CD4-positive, alpha-beta T cell (primary cell): ENCODE data around the gene KAT2B. TPM values are rescaled to one million over a fixed set of nuclear protein-coding genes. Genes with fewer than 3 reads are reported as not detected.
A peak's percentile ranks its signal among the peaks of the same experiment; 100 is the strongest.

ENCODE experiments used
- ATAC-seq: fragments of 200-7000 bp; cut with Tn5 transposase; one replicate; pipeline ENCODE4 v1.10.0; 2022; ENCODE audit warnings: mild to moderate bottlenecking; ENCODE audit not compliant: poor library complexity
- CTCF ChIA-PET: fragments of 350-600 bp; sonication (Branson Sonifier 250); formaldehyde crosslinking; loops from one replicate; lab custom pipeline; 2021; ENCODE audit warnings: antibody characterized with exemption, inconsistent platforms; lab: Charles Lee
- POLR2A ChIA-PET: fragments of 350-600 bp; sonication (Branson Sonifier 250); formaldehyde crosslinking; loops from one replicate; lab custom pipeline; 2021; ENCODE audit warnings: antibody characterized with exemption, inconsistent platforms; lab: Charles Lee
- DNase-seq, 14 experiments: peaks; one replicate each; pipeline ENCODE4 v3.0.0-alpha.2; 2013 to 2020; ENCODE audit warnings: mixed read lengths in 2 of 14
- H3K27ac ChIP-seq, 2 donors: one replicate each; pipeline versions ENCODE4 v1.5.1 to v1.7.0; 2013; ENCODE audit warnings: low read length in 2 of 2, low read depth in 1 of 2, mild to moderate bottlenecking in 1 of 2
- H3K27me3 ChIP-seq, 2 experiments: 1 replicate in 1 of 2; 2 replicates in 1 of 2; pipeline versions ENCODE4 v1.6.1 to v1.7.0; 2013; ENCODE audit warnings: low read length in 2 of 2, control low read depth in 1 of 2, mild to moderate bottlenecking in 1 of 2, moderate library complexity in 1 of 2; ENCODE audit not compliant: insufficient read depth in 2 of 2, control insufficient read depth in 1 of 2
- H3K36me3 ChIP-seq: one replicate; pipeline ENCODE4 v1.6.1; 2013; ENCODE audit warnings: low read length, control low read depth; ENCODE audit not compliant: insufficient read depth
- H3K4me1 ChIP-seq: one replicate; pipeline ENCODE4 v1.6.1; 2013; ENCODE audit warnings: low read length, control low read depth; ENCODE audit not compliant: insufficient read depth
- H3K4me3 ChIP-seq: one replicate; pipeline ENCODE4 v1.5.1; 2013; ENCODE audit warnings: mild to moderate bottlenecking, low read length, moderate library complexity
- H3K9me3 ChIP-seq, 2 experiments: 1 replicate in 1 of 2; 2 replicates in 1 of 2; pipeline versions ENCODE4 v1.6.1 to v1.7.0; 2013; ENCODE audit warnings: low read length in 2 of 2, mild to moderate bottlenecking in 2 of 2, control low read depth in 1 of 2, moderate library complexity in 1 of 2; ENCODE audit not compliant: control insufficient read depth in 1 of 2, insufficient read depth in 1 of 2
- H3K27ac Mint-ChIP-seq: one replicate; pipeline ENCODE4 v1.8.0; 2020; ENCODE audit warnings: mixed read lengths
- H3K27me3 Mint-ChIP-seq: one replicate; pipeline ENCODE4 v1.8.0; 2021; ENCODE audit warnings: mixed read lengths
- H3K36me3 Mint-ChIP-seq: one replicate; pipeline ENCODE4 v1.8.0; 2021; ENCODE audit warnings: low read depth, mixed read lengths
- H3K4me1 Mint-ChIP-seq: one replicate; pipeline ENCODE4 v1.8.0; 2021; ENCODE audit warnings: low read depth, mixed read lengths
- H3K4me3 Mint-ChIP-seq: one replicate; pipeline ENCODE4 v1.8.0; 2020; ENCODE audit warnings: mild to moderate bottlenecking, mixed read lengths
- H3K9me3 Mint-ChIP-seq: one replicate; pipeline ENCODE4 v1.8.0; 2020; ENCODE audit warnings: mixed read lengths
- intact Hi-C, 2 experiments: fragments of 100-400 bp; cut with DNase I in 1 of 2; cut with micrococcal nuclease in 1 of 2; formaldehyde crosslinking; loops; one replicate each; pipeline versions ENCODE4 v1.15.1 to v1.9.0; 2023 to 2025; cut with DNase I, micrococcal nuclease
- total RNA-seq, 174 experiments: library from RNA in 2 of 174; stranded (reverse) in 2 of 174; gene quantifications; one replicate each; pipeline ENCODE4 v1.2.3 and lab custom pipeline; 2021 to 2026
- TF ChIP-seq, protein P1 (sequence below): fragments of 200-600 bp; IDR thresholded peaks from one replicate; pipeline ENCODE4 v1.8.0; 2022; ENCODE audit warnings: antibody characterized with exemption, mild to moderate bottlenecking

Gene KAT2B
- total RNA-seq, 2 experiments from 2014 or later: 50.9 to 54.4 TPM

DNA sequence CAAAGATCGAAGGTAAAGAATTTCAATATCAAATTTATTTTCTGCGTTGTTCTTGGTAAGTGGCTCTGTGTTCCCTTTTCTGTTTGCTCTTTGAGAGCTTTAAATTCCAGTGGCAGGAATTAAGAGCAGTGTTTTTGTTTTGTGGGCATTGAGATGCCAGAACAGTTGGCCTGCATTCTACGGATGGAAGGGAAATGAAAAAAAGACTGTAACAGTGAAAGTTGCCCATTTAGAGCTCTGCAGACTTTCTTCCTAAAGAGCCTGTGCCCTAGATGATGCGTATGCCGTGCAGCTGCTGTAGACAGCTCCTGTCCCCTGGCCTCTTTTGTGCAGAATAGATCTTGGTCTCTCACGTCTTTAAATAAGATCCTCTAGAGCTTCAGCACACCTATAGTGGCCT lies 58.8 kb downstream of the KAT2B start:
- no peak for ATAC-seq

DNA sequence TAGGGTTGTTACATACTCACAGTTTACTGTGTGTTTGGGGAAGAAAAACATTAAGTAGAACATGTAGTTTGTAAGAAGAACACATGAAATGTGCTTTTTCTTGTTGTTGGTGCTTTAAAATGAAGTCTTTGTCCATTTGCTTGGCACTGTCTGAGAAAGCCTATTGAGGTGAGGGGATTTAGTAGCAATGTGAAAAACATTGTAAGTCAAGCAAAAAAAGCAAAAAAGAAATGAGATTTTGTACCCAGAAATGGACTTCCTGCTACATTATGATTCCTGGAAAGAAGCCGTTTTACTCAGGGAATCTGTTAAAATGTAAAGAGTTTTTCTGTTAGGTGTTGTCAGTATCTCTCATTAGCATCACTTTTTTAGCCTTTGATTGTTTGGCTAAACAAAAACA lies 59.9 kb downstream of the KAT2B start:
- Histone ChIP-seq H3K4me1 (peaks cover 28% of the 10 kb centered on the region), H3K27me3 (no peaks in the 10 kb centered on the region), H3K4me3 (no peak overlapping the region), H3K9me3 (no peaks in the 10 kb centered on the region), H3K36me3 (peaks cover 34% of the 10 kb centered on the region), H3K27ac (peak overlapping the region in 1 of 2 donors; percentile 64)
- intact Hi-C loops: loop anchor here in 1 of 2 experiments (10.0 kb wide), 1 partner anchor 55 kb away; the partner anchor contains the start of gene KAT2B
- TF ChIP-seq, protein P1, sequence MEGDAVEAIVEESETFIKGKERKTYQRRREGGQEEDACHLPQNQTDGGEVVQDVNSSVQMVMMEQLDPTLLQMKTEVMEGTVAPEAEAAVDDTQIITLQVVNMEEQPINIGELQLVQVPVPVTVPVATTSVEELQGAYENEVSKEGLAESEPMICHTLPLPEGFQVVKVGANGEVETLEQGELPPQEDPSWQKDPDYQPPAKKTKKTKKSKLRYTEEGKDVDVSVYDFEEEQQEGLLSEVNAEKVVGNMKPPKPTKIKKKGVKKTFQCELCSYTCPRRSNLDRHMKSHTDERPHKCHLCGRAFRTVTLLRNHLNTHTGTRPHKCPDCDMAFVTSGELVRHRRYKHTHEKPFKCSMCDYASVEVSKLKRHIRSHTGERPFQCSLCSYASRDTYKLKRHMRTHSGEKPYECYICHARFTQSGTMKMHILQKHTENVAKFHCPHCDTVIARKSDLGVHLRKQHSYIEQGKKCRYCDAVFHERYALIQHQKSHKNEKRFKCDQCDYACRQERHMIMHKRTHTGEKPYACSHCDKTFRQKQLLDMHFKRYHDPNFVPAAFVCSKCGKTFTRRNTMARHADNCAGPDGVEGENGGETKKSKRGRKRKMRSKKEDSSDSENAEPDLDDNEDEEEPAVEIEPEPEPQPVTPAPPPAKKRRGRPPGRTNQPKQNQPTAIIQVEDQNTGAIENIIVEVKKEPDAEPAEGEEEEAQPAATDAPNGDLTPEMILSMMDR: no peak
- Mint-ChIP-seq H3K36me3 (peaks cover 82% of the 10 kb centered on the region), H3K27ac (peak overlapping the region; percentile 79), H3K9me3 (no peaks in the 10 kb centered on the region), H3K27me3 (no peaks in the 10 kb centered on the region), H3K4me1 (peaks cover 52% of the 10 kb centered on the region), H3K4me3 (peak overlapping the region; percentile 16)
- ChIA-PET POLR2A (no interaction called here), CTCF (no interaction called here)
- ATAC-seq: no peak
- DNase-seq: peak in 1 of 14 experiments; percentile 24

More for the DNA sequence above, 58.8 kb downstream of the KAT2B start:
- peaks cover 20% of the 10 kb centered on the region for H3K4me1 ChIP-seq
- TF ChIP-seq, protein P1: no peak
- peak overlapping the region; percentile 79 for H3K27ac Mint-ChIP-seq
- H3K27ac ChIP-seq: peak overlapping the region in 1 of 2 donors; percentile 64
- no peaks in the 10 kb centered on the region for H3K9me3 Mint-ChIP-seq
- H3K36me3 ChIP-seq: peaks cover 43% of the 10 kb centered on the region
- peaks cover 86% of the 10 kb centered on the region for H3K36me3 Mint-ChIP-seq
- no peaks in the 10 kb centered on the region for H3K27me3 ChIP-seq
- no peaks in the 10 kb centered on the region for H3K27me3 Mint-ChIP-seq
- no peak overlapping the region for H3K4me3 ChIP-seq
- H3K9me3 ChIP-seq: no peaks in the 10 kb centered on the region
- H3K4me3 Mint-ChIP-seq: no peak overlapping the region
- intact Hi-C loops: no loop called here
- no peak for DNase-seq
- peaks cover 46% of the 10 kb centered on the region for H3K4me1 Mint-ChIP-seq
- POLR2A ChIA-PET: no interaction called here
- CTCF ChIA-PET: no interaction called here

DNA sequence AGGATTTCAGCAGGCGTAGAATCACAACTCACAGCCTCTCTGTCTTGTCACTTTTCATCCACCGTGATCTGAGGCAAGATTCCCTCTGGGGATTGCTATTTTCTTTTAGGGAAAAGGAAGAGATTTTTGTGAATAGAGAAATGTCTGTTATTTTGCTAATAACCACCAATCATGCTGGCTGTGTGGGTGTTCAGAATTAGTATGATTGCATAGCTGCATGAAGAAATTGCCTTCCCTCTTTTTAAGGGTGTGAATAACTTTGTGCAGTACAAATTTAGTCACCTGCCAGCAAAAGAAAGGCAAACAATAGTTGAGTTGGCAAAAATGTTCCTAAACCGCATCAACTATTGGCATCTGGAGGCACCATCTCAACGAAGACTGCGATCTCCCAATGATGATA lies 60.8 kb downstream of the KAT2B start:
- Histone ChIP-seq H3K27ac (peak overlapping the region in 1 of 2 donors; percentile 7), H3K4me3 (no peak overlapping the region), H3K36me3 (peaks cover 30% of the 10 kb centered on the region), H3K9me3 (no peaks in the 10 kb centered on the region), H3K27me3 (no peaks in the 10 kb centered on the region), H3K4me1 (peaks cover 36% of the 10 kb centered on the region)
- ChIA-PET CTCF (no interaction called here), POLR2A (no interaction called here)
- ATAC-seq: no peak
- intact Hi-C loops: loop anchor here in 1 of 2 experiments (10.0 kb wide), 1 partner anchor 56 kb away; the partner anchor contains the start of gene KAT2B
- no peak for DNase-seq
- Mint-ChIP-seq H3K9me3 (no peaks in the 10 kb centered on the region), H3K4me3 (no peak overlapping the region), H3K27me3 (no peaks in the 10 kb centered on the region), H3K36me3 (peaks cover 75% of the 10 kb centered on the region), H3K4me1 (peaks cover 55% of the 10 kb centered on the region), H3K27ac (peak overlapping the region; percentile 79)
- TF ChIP-seq, protein P1: no peak
